GM20431 (cell line): ENCODE data around the gene CTAGE8.
"Not testable (repeated sequence)": the region's sequence is repeated elsewhere in the genome, so short reads cannot be mapped to it uniquely, and the experiment has no call there.

Experiments used
- in situ Hi-C: fragments of 300-500 bp; cut with MseI, MboI; formaldehyde crosslinking; loops from one replicate; pipeline ENCODE4 v1.15.0; 2020; ENCODE audit warnings: low sequenced_read_pairs; ENCODE audit not compliant: unreplicated experiment

CTAGE8 gene

GRCh38 chr7:144262128-144262527 is 7.0 kb downstream of the CTAGE8 start:
- in situ Hi-C loops: not testable (repeated sequence)

- in situ Hi-C loops: not testable (repeated sequence)
Observed at GRCh38 chr7:144259067-144259466, 10.0 kb downstream of the CTAGE8 start.

- in situ Hi-C loops: no loop called here
Observed at GRCh38 chr7:144256112-144256511, 13.0 kb downstream of the CTAGE8 start.

- in situ Hi-C loops: no loop called here
Observed at GRCh38 chr7:144255471-144255897, 13.6 kb downstream of the CTAGE8 start.

- in situ Hi-C loops: not testable (repeated sequence)
Observed at GRCh38 chr7:144252307-144252706, 16.8 kb downstream of the CTAGE8 start.

- in situ Hi-C loops: not testable (repeated sequence)
Observed at GRCh38 chr7:144247674-144248330, 21.3 kb downstream of the CTAGE8 start.

GRCh38 chr7:144246967-144247366 is 22.1 kb downstream of the CTAGE8 start:
- in situ Hi-C loops: not testable (repeated sequence)

- in situ Hi-C loops: not testable (repeated sequence)
Observed at GRCh38 chr7:144245372-144245771, 23.7 kb downstream of the CTAGE8 start.

GRCh38 chr7:144239365-144239764 is 29.7 kb downstream of the CTAGE8 start, which contains the start of gene OR2A42:
OR2A42 (minus strand) TSS chr7:144239605; CDS start chr7:144232843, 6,762 bp downstream.
- in situ Hi-C loops: not testable (repeated sequence)

GRCh38 chr7:144238530-144239082 is 30.5 kb downstream of the CTAGE8 start:
- in situ Hi-C loops: not testable (repeated sequence)

- in situ Hi-C loops: not testable (repeated sequence)
Observed at GRCh38 chr7:144233039-144233438, 36.0 kb downstream of the CTAGE8 start.

GRCh38 chr7:144231027-144231426 is 38.1 kb downstream of the CTAGE8 start:
- in situ Hi-C loops: not testable (repeated sequence)

GRCh38 chr7:144228810-144229209 is 40.3 kb downstream of the CTAGE8 start:
- in situ Hi-C loops: not testable (repeated sequence)

GRCh38 chr7:144226866-144227265 is 42.2 kb downstream of the CTAGE8 start:
- in situ Hi-C loops: not testable (repeated sequence)

GRCh38 chr7:144223675-144224074 is 45.4 kb downstream of the CTAGE8 start:
- in situ Hi-C loops: not testable (repeated sequence)

- in situ Hi-C loops: not testable (repeated sequence)
Observed at GRCh38 chr7:144220531-144220930, 48.6 kb downstream of the CTAGE8 start.

- in situ Hi-C loops: not testable (repeated sequence)
Observed at GRCh38 chr7:144219149-144219548, 49.9 kb downstream of the CTAGE8 start.

- in situ Hi-C loops: not testable (repeated sequence)
Observed at GRCh38 chr7:144218581-144218980, 50.5 kb downstream of the CTAGE8 start.

- in situ Hi-C loops: not testable (repeated sequence)
Observed at GRCh38 chr7:144217200-144217599, 51.9 kb downstream of the CTAGE8 start.
